OCI-LY3 (cell line): ENCODE results near the gene GAS7.

Source experiments
- H2AFZ ChIP-seq: fragments of 200-600, 300-600 bp; shearing (Covaris generic); 2 replicates; pipeline ENCODE4 v1.6.0; 2014; ENCODE audit warnings: antibody characterized with exemption, low read depth, low read length
- H3K27ac ChIP-seq: fragments of 200-600, 300-600 bp; sonication (generic); 2 replicates; pipeline ENCODE4 v1.5.1; 2014; ENCODE audit warnings: mild to moderate bottlenecking, low read length, moderate library complexity, mixed read lengths
- H3K27me3 ChIP-seq: fragments of 200-600, 300-600 bp; sonication (generic); 2 replicates; pipeline ENCODE4 v1.6.1; 2014; ENCODE audit warnings: low read depth, low read length, mixed read lengths
- H3K36me3 ChIP-seq: fragments of 200-600, 300-600 bp; sonication (generic); replicated peaks from 2 replicates; pipeline ENCODE3; 2014; ENCODE audit warnings: low read depth, low read length, mixed read lengths
- H3K4me1 ChIP-seq: fragments of 300-600, 200-600 bp; sonication (generic); 2 replicates; pipeline ENCODE4 v1.6.1; 2014; ENCODE audit warnings: low read length, mixed read lengths
- H3K4me2 ChIP-seq: fragments of 200-600, 300-600 bp; sonication (generic); 2 replicates; pipeline ENCODE4 v1.6.1; 2014; ENCODE audit warnings: low read length, mixed read lengths
- H3K4me3 ChIP-seq: fragments of 300-600, 200-600 bp; sonication (generic); 2 replicates; pipeline ENCODE4 v1.5.1; 2014; ENCODE audit warnings: antibody characterized with exemption, mild to moderate bottlenecking, low read length, moderate library complexity
- H3K79me2 ChIP-seq: fragments of 300-600, 200-600 bp; shearing (Covaris generic); 2 replicates; pipeline ENCODE4 v1.6.1; 2014; ENCODE audit warnings: mild to moderate bottlenecking, low read length, mixed read lengths
- H3K9ac ChIP-seq: fragments of 300-600, 200-600 bp; shearing (Covaris generic); 2 replicates; pipeline ENCODE4 v1.6.0; 2014; ENCODE audit warnings: mild to moderate bottlenecking, low read length, moderate library complexity
- H3K9me3 ChIP-seq: fragments of 200-600, 300-600 bp; shearing (Covaris generic); 2 replicates; pipeline ENCODE4 v1.6.1; 2014; ENCODE audit warnings: low read length, mixed read lengths; ENCODE audit not compliant: insufficient read depth
- H4K20me1 ChIP-seq: fragments of 200-600, 300-600 bp; sonication (generic); 2 replicates; pipeline ENCODE4 v1.6.1; 2016; ENCODE audit warnings: low read length, mixed read lengths; ENCODE audit not compliant: insufficient read depth
- CTCF ChIP-seq: fragments of 200-600, 300-600 bp; sonication (generic); IDR thresholded peaks from 2 replicates; pipeline ENCODE4 v1.5.1; 2014; ENCODE audit warnings: antibody characterized with exemption, low read length, low read depth
- EZH2phosphoT487 ChIP-seq: fragments of 200-600 bp; shearing (Covaris generic); IDR thresholded peaks from 2 replicates; pipeline ENCODE4 v1.6.1; 2018; ENCODE audit warnings: antibody characterized with exemption, mixed run types, low read depth

The GAS7 gene

GRCh38 chr17:9908649-9909042, 289.8 kb downstream of the GAS7 start:
- Histone ChIP-seq H3K79me2 (no peaks in the 10 kb centered on the region), H3K9me3 (no peaks in the 10 kb centered on the region), H3K4me3 (no peak overlapping the region), H3K4me2 (no peak overlapping the region), H3K36me3 (no peaks in the 10 kb centered on the region), H3K9ac (no peak overlapping the region), H3K27me3 (no peaks in the 10 kb centered on the region), H2AFZ (no peak overlapping the region), H4K20me1 (no peaks in the 10 kb centered on the region), H3K4me1 (no peaks in the 10 kb centered on the region), H3K27ac (no peak overlapping the region)
- no peak for TF ChIP-seq EZH2phosphoT487
- no peak for TF ChIP-seq CTCF

- H3K27ac ChIP-seq: no peak overlapping the region
- no peaks in the 10 kb centered on the region for H4K20me1 ChIP-seq
- H3K4me3 ChIP-seq: no peak overlapping the region
- H3K4me1 ChIP-seq: no peaks in the 10 kb centered on the region
- TF ChIP-seq CTCF (no peak), EZH2phosphoT487 (no peak)
- H3K27me3 ChIP-seq: no peaks in the 10 kb centered on the region
- H3K79me2 ChIP-seq: no peaks in the 10 kb centered on the region
- no peaks in the 10 kb centered on the region for H3K36me3 ChIP-seq
- H3K4me2 ChIP-seq: no peak overlapping the region
- H2AFZ ChIP-seq: no peak overlapping the region
- no peaks in the 10 kb centered on the region for H3K9me3 ChIP-seq
- H3K9ac ChIP-seq: no peak overlapping the region
Observed at GRCh38 chr17:9907883-9908648, 290.3 kb downstream of the GAS7 start.

DNA sequence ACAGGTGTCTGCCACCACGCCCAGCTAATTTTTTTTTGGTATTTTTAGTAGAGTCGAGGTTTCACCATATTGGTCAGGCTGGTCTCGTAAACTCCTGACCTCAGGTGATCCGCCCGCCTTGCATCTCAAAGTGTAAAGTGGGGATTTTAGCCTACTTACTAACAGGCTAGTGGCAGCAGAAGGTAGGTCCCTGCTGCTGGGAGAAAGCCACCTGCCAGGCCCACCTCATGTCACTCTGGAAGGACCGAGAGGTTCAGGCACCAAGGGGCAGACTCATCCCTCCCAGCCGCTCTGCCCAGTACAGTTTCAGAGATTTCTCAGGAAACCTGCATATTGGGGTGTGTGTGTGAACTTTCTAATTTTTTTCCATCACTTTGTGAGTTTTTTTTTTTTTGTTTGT, 291.3 kb downstream of the GAS7 start:
- no peak overlapping the region for H3K4me3 ChIP-seq
- H2AFZ ChIP-seq: no peak overlapping the region
- no peak overlapping the region for H3K4me2 ChIP-seq
- TF ChIP-seq CTCF (no peak), EZH2phosphoT487 (no peak)
- H3K9me3 ChIP-seq: no peaks in the 10 kb centered on the region
- no peak overlapping the region for H3K9ac ChIP-seq
- H3K79me2 ChIP-seq: no peaks in the 10 kb centered on the region
- no peak overlapping the region for H3K27ac ChIP-seq
- H3K27me3 ChIP-seq: no peaks in the 10 kb centered on the region
- no peaks in the 10 kb centered on the region for H3K4me1 ChIP-seq
- H4K20me1 ChIP-seq: no peaks in the 10 kb centered on the region
- no peaks in the 10 kb centered on the region for H3K36me3 ChIP-seq

- Histone ChIP-seq H3K27ac (no peak overlapping the region), H3K36me3 (no peaks in the 10 kb centered on the region), H3K79me2 (no peaks in the 10 kb centered on the region), H2AFZ (no peak overlapping the region), H3K4me2 (no peak overlapping the region), H3K4me3 (no peak overlapping the region), H4K20me1 (no peaks in the 10 kb centered on the region), H3K9me3 (no peaks in the 10 kb centered on the region), H3K9ac (no peak overlapping the region), H3K27me3 (no peaks in the 10 kb centered on the region), H3K4me1 (no peaks in the 10 kb centered on the region)
- TF ChIP-seq EZH2phosphoT487 (no peak), CTCF (no peak)
Observed at GRCh38 chr17:9906616-9907015, 291.8 kb downstream of the GAS7 start.
